ENCODE data around the gene JUP.

The JUP gene

DNA sequence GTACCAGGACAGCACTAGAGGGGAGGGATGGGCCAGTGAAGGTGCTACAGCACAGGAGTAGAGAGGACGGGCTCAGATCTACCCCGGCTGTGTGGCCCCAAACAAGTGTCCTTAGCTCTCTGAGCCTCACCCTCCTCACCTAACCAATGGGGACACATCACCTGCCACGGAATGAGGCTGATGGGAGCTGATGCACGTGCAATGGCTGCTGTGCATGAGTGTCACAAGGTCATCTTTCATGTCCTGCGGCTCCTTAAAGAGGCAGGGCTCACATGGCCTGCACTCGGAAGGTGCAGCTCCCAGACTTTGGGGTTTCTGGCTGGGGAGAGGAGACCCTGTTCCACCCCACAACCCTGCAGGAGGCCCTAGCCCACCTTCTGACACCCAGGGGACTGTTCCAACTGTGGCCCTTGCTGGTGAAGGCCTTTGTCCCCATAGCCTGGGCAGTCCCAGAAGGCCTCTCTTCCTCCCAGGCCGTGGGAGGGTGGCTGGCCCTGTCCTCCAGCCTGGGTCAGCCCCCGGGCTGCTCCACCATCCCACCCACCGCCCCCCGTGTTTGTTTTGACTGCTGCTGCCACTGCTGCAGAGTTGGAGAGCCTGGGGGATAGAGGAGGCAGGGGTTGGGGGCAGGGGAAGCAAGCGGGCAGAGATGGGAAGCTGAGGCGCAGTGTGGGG, 62.6 kb downstream of the JUP start:
- DNase-seq (ENCODE audit: low spot score) = no peak

DNA sequence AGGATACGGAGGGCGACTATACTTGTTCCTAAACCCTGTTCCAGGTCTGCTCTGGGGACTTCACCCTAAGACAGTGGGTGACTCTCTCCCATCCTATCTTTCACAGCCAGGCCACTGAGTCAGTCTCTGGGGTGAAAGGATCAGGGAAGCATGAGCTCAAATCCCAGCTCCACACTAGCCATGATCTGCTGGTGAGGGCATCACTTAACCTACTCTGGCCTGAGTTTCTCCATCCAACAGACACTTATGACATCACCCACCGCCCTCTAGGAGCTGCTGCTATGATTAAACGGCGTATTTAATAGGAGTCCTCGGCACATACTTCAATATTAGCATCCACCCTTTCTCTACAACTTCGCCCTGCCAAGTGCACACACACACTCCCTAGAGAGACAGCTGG, 64.3 kb downstream of the JUP start:
- DNase-seq (ENCODE audit: low spot score) = no peak

DNA sequence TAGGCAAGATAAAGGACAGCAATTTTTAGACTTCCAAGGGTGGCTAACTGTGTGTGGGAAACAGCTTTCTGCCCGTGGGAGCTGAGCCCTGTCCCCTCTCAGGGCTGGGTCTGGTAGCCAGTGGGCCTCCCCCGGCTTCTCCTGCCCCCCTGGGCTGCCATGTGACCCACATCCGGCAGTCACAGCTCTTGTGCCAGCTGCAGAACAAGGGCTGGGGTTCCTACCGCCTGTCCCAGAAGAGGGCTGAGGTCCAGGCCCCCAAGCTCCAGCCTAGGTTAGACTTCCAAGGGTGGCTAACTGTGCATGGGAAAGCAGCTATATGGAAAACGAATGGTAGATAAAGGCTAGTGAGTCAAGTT, 68.2 kb downstream of the JUP start:
- no peak for DNase-seq (ENCODE audit: low spot score)

DNA sequence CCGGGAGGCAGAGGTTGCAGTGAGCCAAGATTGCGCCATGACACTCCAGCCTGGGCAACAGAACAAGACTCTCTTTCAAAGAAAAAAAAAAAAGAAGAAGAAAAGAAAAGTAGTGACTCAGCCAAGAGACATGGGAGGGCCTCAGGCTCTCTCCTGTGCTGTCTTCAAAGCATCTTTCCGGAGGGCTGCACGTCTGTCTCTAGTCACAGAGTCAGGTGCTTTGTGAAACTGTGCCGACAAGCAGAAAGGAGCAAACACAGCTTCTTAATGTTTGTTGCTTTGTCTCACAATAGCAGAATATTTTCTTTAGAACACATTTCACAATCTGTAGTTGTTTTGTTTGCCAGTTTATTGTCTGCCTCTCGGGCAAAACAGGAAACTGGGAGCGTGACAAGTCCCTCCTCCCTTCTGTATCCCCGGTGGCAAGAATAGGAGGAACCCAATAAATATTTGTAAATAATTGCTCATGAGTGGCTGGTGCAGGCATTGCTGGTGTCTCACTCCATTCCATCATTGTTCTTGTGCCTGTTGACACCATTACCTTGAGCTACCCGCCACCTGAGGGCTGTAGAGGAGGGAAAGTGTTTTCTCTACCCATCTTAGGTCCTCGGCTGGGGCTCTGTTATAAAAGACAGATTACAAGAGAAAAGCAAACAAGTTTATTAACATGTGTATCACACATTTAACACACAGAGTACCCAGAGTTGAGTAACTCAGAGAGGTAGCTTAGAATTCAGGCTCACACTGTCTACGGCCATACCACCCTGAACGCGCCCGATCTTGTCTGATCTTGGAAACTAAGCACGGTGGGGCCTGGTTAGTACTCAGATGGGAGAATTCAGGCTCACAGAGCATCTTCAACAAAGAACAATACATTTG, 68.9 kb downstream of the JUP start:
- no peak for DNase-seq (ENCODE audit: low spot score)

DNA sequence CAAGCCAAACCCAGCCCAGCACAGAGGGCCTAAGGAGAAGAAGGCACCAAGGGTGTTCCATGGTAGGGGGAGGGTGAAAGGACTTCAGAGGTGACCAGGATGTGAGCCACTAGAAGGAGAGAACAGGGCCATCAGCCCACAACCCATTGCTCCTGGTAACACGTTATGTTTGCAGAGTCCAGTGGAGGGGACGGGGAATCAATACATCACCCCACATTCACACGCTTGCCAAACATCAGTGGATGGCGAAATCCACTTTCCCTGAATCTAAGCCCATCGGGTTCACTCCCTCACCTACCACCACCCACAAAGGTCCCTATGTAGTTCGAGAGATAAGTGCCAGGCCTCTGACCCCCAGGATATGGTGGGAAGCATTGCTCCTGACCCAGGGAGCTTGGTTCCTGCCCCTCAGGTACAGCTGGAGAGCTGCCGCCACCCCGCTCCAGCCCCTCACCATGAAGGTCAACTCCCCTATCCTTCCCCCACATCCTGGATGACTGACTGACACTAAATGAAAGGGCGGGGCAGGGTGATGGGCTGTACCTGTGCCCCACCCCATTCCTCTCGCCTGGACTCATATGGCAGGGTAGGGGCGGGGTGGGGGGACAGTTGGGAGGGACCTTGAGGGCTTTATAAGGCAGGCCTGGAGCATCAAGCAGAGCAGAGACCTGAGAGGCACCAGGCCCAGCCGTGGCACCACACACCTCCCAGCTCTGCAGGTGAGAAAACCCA, 74.7 kb downstream of the JUP start, which contains the start of gene GAST:
Gene GAST (plus strand): TSS at position 663 of the 732 bp plus-strand sequence. CDS start 3,106 bp downstream, outside the sequence.
- DNase-seq (ENCODE audit: low spot score) = no peak

DNA sequence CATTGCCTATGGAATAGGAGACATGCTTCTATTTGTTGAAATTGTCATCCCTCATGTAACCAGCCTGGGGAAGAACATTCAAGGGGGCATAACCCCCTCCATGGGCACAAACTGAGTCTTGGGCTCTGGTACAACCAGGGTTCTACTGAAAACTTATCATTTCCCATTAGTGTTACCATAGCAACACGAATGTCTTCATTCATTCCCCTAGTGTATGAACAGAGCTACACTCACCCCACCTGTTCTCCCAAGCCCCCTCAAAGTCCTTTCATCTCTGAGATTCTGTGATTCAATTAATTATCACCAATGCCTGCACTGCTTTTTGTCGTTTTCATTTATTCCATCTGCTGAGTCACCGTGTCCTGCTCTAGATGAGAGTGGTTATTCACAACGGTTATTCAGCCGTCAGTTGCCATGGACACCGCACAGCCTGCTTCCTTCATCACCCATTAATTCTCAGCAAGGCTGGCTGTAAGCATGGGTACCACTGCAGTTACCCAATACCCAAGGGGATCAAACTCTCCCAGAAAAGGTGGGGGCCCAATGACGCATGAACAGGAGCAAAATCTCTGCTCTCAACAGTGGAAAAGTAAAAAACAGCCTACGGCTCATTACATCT, 75.9 kb downstream of the JUP start:
- DNase-seq (ENCODE audit: low spot score) = peak; percentile 74

DNA sequence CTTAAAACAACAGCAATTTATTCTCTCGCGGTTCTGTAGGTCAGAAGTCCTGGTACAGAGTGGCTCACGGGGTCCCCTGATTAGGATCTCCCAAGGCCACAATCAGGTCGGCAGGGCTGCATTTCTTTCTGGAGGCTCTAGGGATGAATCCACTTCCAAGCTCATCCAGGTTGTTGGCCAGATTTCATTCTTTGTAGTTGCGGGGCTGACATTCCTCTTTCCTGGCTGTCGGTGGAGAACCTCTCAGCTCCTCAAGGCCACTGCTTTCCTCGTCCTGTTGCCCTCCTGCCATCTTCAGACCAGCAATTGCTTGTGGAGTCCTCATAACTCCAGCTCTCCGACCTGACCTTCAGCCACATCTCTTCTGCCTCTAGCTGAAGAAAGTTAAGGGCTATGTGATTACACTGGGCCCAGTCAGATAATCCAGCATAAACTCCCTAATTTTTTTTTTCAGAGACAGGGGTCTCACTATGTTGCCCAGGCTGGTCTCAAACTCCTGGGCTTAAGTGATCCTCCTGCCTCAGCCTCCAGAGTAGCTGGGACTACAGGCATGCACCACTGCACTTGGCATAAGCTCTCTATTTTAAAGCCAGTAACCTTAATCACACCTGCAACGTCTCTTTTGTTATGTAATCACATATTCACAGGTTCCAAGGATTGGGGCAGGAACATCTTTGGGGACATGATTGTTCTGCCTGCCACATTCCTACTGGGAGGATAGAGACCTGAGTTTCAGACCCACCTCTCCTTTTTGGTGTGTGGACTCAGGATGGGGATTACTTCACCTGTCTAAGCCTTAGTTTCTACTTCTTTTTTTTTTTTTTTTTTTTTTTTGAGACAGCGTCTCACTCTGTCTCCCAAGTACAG, 78.5 kb downstream of the JUP start:
- no peak for DNase-seq (ENCODE audit: low spot score)

DNA sequence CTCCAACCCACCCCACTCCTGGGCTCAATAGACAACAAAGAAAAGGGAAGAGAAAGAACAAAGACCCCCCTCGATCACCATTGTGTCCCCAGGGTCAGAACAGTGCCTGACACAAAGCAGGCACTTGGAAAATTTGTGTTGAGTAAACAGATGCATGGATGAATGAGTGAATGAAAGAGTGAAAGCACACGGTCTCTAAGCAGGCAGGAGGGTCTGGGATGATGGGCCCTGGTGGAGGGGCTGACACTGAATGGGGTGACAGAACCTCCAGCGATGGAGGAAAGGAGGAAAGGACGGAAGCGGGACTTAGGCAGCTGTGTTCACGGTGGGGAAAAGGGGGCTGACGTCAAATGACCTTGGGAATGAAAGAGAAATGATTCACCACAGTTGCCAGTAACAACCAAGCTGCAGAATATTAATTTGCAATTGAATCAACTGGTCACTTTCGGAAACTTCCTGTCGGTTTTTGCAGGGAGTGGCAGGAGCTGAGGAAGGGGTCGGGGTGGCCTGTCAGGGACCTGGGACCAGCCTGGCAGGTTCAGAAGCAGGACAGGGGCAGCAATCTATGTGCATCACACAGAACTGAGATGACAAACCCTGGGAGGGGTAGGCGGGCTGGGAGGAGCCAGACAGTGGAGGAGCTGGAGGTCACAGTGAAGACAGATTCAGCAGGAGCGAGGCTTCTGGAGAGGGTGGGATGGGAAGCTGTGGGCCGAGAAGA, 81.1 kb downstream of the JUP start:
- peak; percentile 54 for DNase-seq (ENCODE audit: low spot score)

Small RNA genes within 50 kb of the gene (small RNA-seq; reads per million reads assigned to genes)
- gene RN7SL399P (0 reads per million in 2 experiments), gene RNA5SP442 (0 to 1.6 reads per million in 2 experiments)
